ENCODE results near the gene CFAP410. TPM values are rescaled to one million over a fixed set of nuclear protein-coding genes. Genes with fewer than 3 reads are reported as not detected.
A peak's percentile ranks its signal among the peaks of the same experiment; 100 is the strongest.

CFAP410 gene
- total RNA-seq, 1 experiment from 2014 or later = 10.1 TPM

- intact Hi-C loops (cut with micrococcal nuclease) = no loop called here
- no peak for TF ChIP-seq CTCF (IDR thresholded peaks at IDR 0.05; ENCODE audit: unreplicated experiment)
- POLR2A ChIA-PET = no interaction called here
- peak; percentile 26 for DNase-seq (ENCODE audit: unreplicated experiment)
- H3K27me3 Mint-ChIP-seq (ENCODE audit: insufficient read depth, unreplicated experiment) = no peaks in the 10 kb centered on the region
- no peak overlapping the region for H3K27ac Mint-ChIP-seq (ENCODE audit: low read depth, unreplicated experiment)
- no peaks in the 10 kb centered on the region for H3K4me1 Mint-ChIP-seq (ENCODE audit: insufficient read depth, unreplicated experiment)
- peaks cover 16% of the 10 kb centered on the region for H3K36me3 Mint-ChIP-seq (ENCODE audit: insufficient read depth, unreplicated experiment)
- BruUV-seq (replicated peaks) = no TSS peak
- CTCF ChIA-PET = no interaction called here
- no peaks in the 10 kb centered on the region for H3K9me3 Mint-ChIP-seq (ENCODE audit: unreplicated experiment)
- H3K4me3 Mint-ChIP-seq (ENCODE audit: unreplicated experiment) = no peak overlapping the region
Measured at GRCh38 chr21:44331650-44332307, 7.4 kb downstream of the CFAP410 start.

GRCh38 chr21:44331209-44331608 lies 8.0 kb downstream of the CFAP410 start:
- POLR2A ChIA-PET = no interaction called here
- H3K27ac Mint-ChIP-seq (ENCODE audit: low read depth, unreplicated experiment) = no peak overlapping the region
- H3K4me3 Mint-ChIP-seq (ENCODE audit: unreplicated experiment) = no peak overlapping the region
- H3K4me1 Mint-ChIP-seq (ENCODE audit: insufficient read depth, unreplicated experiment) = no peaks in the 10 kb centered on the region
- intact Hi-C loops (cut with micrococcal nuclease) = no loop called here
- no peaks in the 10 kb centered on the region for H3K9me3 Mint-ChIP-seq (ENCODE audit: unreplicated experiment)
- H3K36me3 Mint-ChIP-seq (ENCODE audit: insufficient read depth, unreplicated experiment) = peaks cover 16% of the 10 kb centered on the region
- TF ChIP-seq CTCF (IDR thresholded peaks at IDR 0.05; ENCODE audit: unreplicated experiment) = no peak
- no peak for DNase-seq (ENCODE audit: unreplicated experiment)
- BruUV-seq (replicated peaks) = no TSS peak
- H3K27me3 Mint-ChIP-seq (ENCODE audit: insufficient read depth, unreplicated experiment) = no peaks in the 10 kb centered on the region
- CTCF ChIA-PET = interaction anchor here (0.7 kb wide), 2 partner anchors 237 to 290 kb away, joined by 3 read pairs; no protein-coding TSS in a partner anchor

GRCh38 chr21:44330698-44331097 lies 8.5 kb downstream of the CFAP410 start:
- Mint-ChIP-seq H3K27me3 (ENCODE audit: insufficient read depth, unreplicated experiment) (no peaks in the 10 kb centered on the region), H3K27ac (ENCODE audit: low read depth, unreplicated experiment) (no peak overlapping the region), H3K4me1 (ENCODE audit: insufficient read depth, unreplicated experiment) (no peaks in the 10 kb centered on the region), H3K36me3 (ENCODE audit: insufficient read depth, unreplicated experiment) (peaks cover 16% of the 10 kb centered on the region), H3K9me3 (ENCODE audit: unreplicated experiment) (no peaks in the 10 kb centered on the region), H3K4me3 (ENCODE audit: unreplicated experiment) (no peak overlapping the region)
- ChIA-PET POLR2A (interaction anchor here (2.8 kb wide), 1 partner anchor 7 kb away, joined by 9 read pairs; the partner anchor contains the start of gene CFAP410), CTCF (interaction anchor here (0.7 kb wide), 2 partner anchors 237 to 290 kb away, joined by 3 read pairs; no protein-coding TSS in a partner anchor)
- intact Hi-C loops (cut with micrococcal nuclease) = no loop called here
- BruUV-seq (replicated peaks) = no TSS peak
- no peak for TF ChIP-seq CTCF (IDR thresholded peaks at IDR 0.05; ENCODE audit: unreplicated experiment)
- no peak for DNase-seq (ENCODE audit: unreplicated experiment)

GRCh38 chr21:44329971-44330681 lies 9.1 kb downstream of the CFAP410 start:
- Mint-ChIP-seq H3K36me3 (ENCODE audit: insufficient read depth, unreplicated experiment) (peaks cover 16% of the 10 kb centered on the region), H3K27me3 (ENCODE audit: insufficient read depth, unreplicated experiment) (no peaks in the 10 kb centered on the region), H3K4me1 (ENCODE audit: insufficient read depth, unreplicated experiment) (no peaks in the 10 kb centered on the region), H3K4me3 (ENCODE audit: unreplicated experiment) (no peak overlapping the region), H3K9me3 (ENCODE audit: unreplicated experiment) (no peaks in the 10 kb centered on the region), H3K27ac (ENCODE audit: low read depth, unreplicated experiment) (no peak overlapping the region)
- no peak for DNase-seq (ENCODE audit: unreplicated experiment)
- no TSS peak for BruUV-seq (replicated peaks)
- TF ChIP-seq CTCF (IDR thresholded peaks at IDR 0.05; ENCODE audit: unreplicated experiment) = no peak
- ChIA-PET POLR2A (interaction anchor here (2.8 kb wide), 1 partner anchor 8 kb away, joined by 9 read pairs; the partner anchor contains the start of gene CFAP410), CTCF (no interaction called here)
- intact Hi-C loops (cut with micrococcal nuclease) = no loop called here

Data from MCF 10A (cell line).